Spinal cord (tissue), 10 donors: ENCODE results near the gene FOXA3. TPM values are rescaled to one million over a fixed set of nuclear protein-coding genes. Genes with fewer than 3 reads are reported as not detected.

Experiments used
- DNase-seq, 6 donors: peaks; one replicate each; pipeline versions ENCODE4 v3.0.0 to v3.0.0-alpha.2; 2013 to 2015; ENCODE audit warnings: low spot score in 6 of 6, low read depth in 4 of 6
- H3K27ac ChIP-seq: one replicate; pipeline ENCODE4 v1.5.1; 2013; ENCODE audit warnings: low read depth, low read length, control low read depth
- H3K27me3 ChIP-seq: one replicate; pipeline ENCODE4 v1.6.1; 2013; ENCODE audit warnings: low read length; ENCODE audit not compliant: control insufficient read depth, insufficient read depth
- H3K36me3 ChIP-seq: one replicate; pipeline ENCODE4 v1.6.1; 2013; ENCODE audit warnings: low read length; ENCODE audit not compliant: control insufficient read depth, insufficient read depth
- H3K4me1 ChIP-seq: one replicate; pipeline ENCODE4 v1.6.1; 2013; ENCODE audit warnings: low read length; ENCODE audit not compliant: control insufficient read depth, insufficient read depth
- H3K4me3 ChIP-seq: one replicate; pipeline ENCODE4 v1.5.1; 2013; ENCODE audit warnings: low read depth, low read length, control low read depth
- H3K9me3 ChIP-seq: one replicate; pipeline ENCODE4 v1.6.1; 2013; ENCODE audit warnings: low read length; ENCODE audit not compliant: control insufficient read depth, insufficient read depth
- WGBS: methylation state at CpG from one replicate; pipeline ENCODE4 v1.1.5; 2013; ENCODE audit warnings: missing lambda C conversion rate; ENCODE audit not compliant: insufficient coverage; 5-methylcytosine and 5-hydroxymethylcytosine counted together
- polyA plus RNA-seq, 2 donors: library from polyadenylated mRNA; unstranded; fragments of 120-200 nt; gene quantifications; one replicate each; pipeline ENCODE4 v1.2.1, GENCODE V29; 2013; ENCODE audit not compliant: insufficient read length in 2 of 2
- total RNA-seq, 2 donors: library from RNA; depleted of rRNA in 1 of 2; stranded (reverse); fragments of 120-200 nt in 1 of 2; fragments of >200 nt in 1 of 2; gene quantifications; one replicate each; pipeline versions ENCODE4 v1.2.3 to v1.2.4, GENCODE V29; 2013 to 2014
- donor health status: healthy.

FOXA3 gene
- total and polyA plus RNA-seq, 4 donors, result not detected

GRCh38 chr19:45881909-45882528, 17.9 kb downstream of the FOXA3 start:
- H3K9me3 ChIP-seq, result no peaks in the 10 kb centered on the region
- H3K36me3 ChIP-seq, result peaks cover 38% of the 10 kb centered on the region
- H3K27ac ChIP-seq, result no peak overlapping the region
- H3K27me3 ChIP-seq, result peaks cover 3% of the 10 kb centered on the region
- peaks cover 49% of the 10 kb centered on the region for H3K4me1 ChIP-seq
- no peak for DNase-seq
- WGBS, result 42% methylated on average over 3 of the region's 4 CpGs
- no peak overlapping the region for H3K4me3 ChIP-seq

- Histone ChIP-seq H3K27ac (no peak overlapping the region), H3K27me3 (no peaks in the 10 kb centered on the region), H3K9me3 (no peaks in the 10 kb centered on the region), H3K4me3 (peak overlapping the region; percentile 9), H3K36me3 (peaks cover 38% of the 10 kb centered on the region), H3K4me1 (peaks cover 49% of the 10 kb centered on the region)
- peak in 2 of 6 donors; percentile 63 to 78 for DNase-seq
- WGBS, result 8% methylated on average over 41 of the region's 47 CpGs
Measured at GRCh38 chr19:45882652-45883585, 18.8 kb downstream of the FOXA3 start.

- whole genome bisulfite sequencing, result 20% methylated on average over 1 of the region's 5 CpGs
- Histone ChIP-seq H3K4me1 (peaks cover 49% of the 10 kb centered on the region), H3K4me3 (peak overlapping the region; percentile 9)
Measured at GRCh38 chr19:45883586-45883880, 19.4 kb downstream of the FOXA3 start.

GRCh38 chr19:45883881-45884681, 20.0 kb downstream of the FOXA3 start:
- peaks cover 38% of the 10 kb centered on the region for H3K36me3 ChIP-seq
- WGBS, result 89% methylated on average over 57 of the region's 57 CpGs
- DNase-seq, result no peak
- no peak overlapping the region for H3K27ac ChIP-seq
- no peaks in the 10 kb centered on the region for H3K9me3 ChIP-seq
- H3K4me1 ChIP-seq, result peaks cover 49% of the 10 kb centered on the region
- H3K4me3 ChIP-seq, result no peak overlapping the region
- no peaks in the 10 kb centered on the region for H3K27me3 ChIP-seq

More at GRCh38 chr19:45883586-45883880, 19.4 kb downstream of the FOXA3 start:
- Histone ChIP-seq H3K9me3 (no peaks in the 10 kb centered on the region), H3K27ac (no peak overlapping the region), H3K36me3 (peaks cover 38% of the 10 kb centered on the region), H3K27me3 (no peaks in the 10 kb centered on the region)
- no peak for DNase-seq

GRCh38 chr19:45884682-45885555, 20.8 kb downstream of the FOXA3 start:
- DNase-seq, result peak in 2 of 6 donors; percentile 17 to 30
- no peak overlapping the region for H3K27ac ChIP-seq
- H3K36me3 ChIP-seq, result peaks cover 41% of the 10 kb centered on the region
- H3K4me3 ChIP-seq, result peak overlapping the region; percentile 86
- H3K27me3 ChIP-seq, result no peaks in the 10 kb centered on the region
- H3K4me1 ChIP-seq, result peaks cover 49% of the 10 kb centered on the region
- no peaks in the 10 kb centered on the region for H3K9me3 ChIP-seq
- 48% methylated on average over 72 of the region's 72 CpGs for WGBS

- peaks cover 50% of the 10 kb centered on the region for H3K36me3 ChIP-seq
- peak within 1 kb of the TSS; percentile 86 for H3K4me3 ChIP-seq
- under 1% methylated on average over 107 of the region's 107 CpGs for WGBS
- no peaks in the 10 kb centered on the region for H3K27me3 ChIP-seq
- H3K9me3 ChIP-seq, result no peaks in the 10 kb centered on the region
- H3K27ac ChIP-seq, result peak within 1 kb of the TSS; percentile 91
- peak; percentile 67 to 98 (median 90) for DNase-seq
- H3K4me1 ChIP-seq, result peaks cover 49% of the 10 kb centered on the region
Measured at GRCh38 chr19:45885556-45886426, 21.7 kb downstream of the FOXA3 start, which contains the start of gene IRF2BP1. Gene IRF2BP1, minus strand, starts transcription at chr19:45886141. Its CDS starts 367 bp downstream, at chr19:45885774.

- peaks cover 53% of the 10 kb centered on the region for H3K36me3 ChIP-seq
- 0% methylated on average over 23 of the region's 32 CpGs for WGBS
- peak overlapping the region; percentile 91 for H3K27ac ChIP-seq
- peak overlapping the region; percentile 86 for H3K4me3 ChIP-seq
- peaks cover 49% of the 10 kb centered on the region for H3K4me1 ChIP-seq
- H3K27me3 ChIP-seq, result no peaks in the 10 kb centered on the region
- DNase-seq, result peak; percentile 90 to 99 (median 96)
- no peaks in the 10 kb centered on the region for H3K9me3 ChIP-seq
Measured at GRCh38 chr19:45886427-45887199, 22.5 kb downstream of the FOXA3 start.
